ENCODE measurements around the gene REV3L. TPM values are rescaled to one million over a fixed set of nuclear protein-coding genes. Genes with fewer than 3 reads are reported as not detected.

Gene REV3L
- total and polyA plus RNA-seq, 2 of the 8 experiments (the other 6 are each of a cell fraction or from before 2014, with no cell fraction given), result 2.1 to 6.6 TPM

GRCh38 chr6:111530667-111531066 lies 47.6 kb upstream of the REV3L start:
- H3K27me3 ChIP-seq (replicated peaks in 1 of 4; ENCODE audit: control insufficient read depth in 3 of 4, extremely low read depth in 1 of 4, insufficient read depth in 3 of 4, low read length in 3 of 4), result no peaks in the 10 kb centered on the region
- H2BK15ac ChIP-seq (ENCODE audit: low read length), result no peak overlapping the region
- TF ChIP-seq, protein P1, sequence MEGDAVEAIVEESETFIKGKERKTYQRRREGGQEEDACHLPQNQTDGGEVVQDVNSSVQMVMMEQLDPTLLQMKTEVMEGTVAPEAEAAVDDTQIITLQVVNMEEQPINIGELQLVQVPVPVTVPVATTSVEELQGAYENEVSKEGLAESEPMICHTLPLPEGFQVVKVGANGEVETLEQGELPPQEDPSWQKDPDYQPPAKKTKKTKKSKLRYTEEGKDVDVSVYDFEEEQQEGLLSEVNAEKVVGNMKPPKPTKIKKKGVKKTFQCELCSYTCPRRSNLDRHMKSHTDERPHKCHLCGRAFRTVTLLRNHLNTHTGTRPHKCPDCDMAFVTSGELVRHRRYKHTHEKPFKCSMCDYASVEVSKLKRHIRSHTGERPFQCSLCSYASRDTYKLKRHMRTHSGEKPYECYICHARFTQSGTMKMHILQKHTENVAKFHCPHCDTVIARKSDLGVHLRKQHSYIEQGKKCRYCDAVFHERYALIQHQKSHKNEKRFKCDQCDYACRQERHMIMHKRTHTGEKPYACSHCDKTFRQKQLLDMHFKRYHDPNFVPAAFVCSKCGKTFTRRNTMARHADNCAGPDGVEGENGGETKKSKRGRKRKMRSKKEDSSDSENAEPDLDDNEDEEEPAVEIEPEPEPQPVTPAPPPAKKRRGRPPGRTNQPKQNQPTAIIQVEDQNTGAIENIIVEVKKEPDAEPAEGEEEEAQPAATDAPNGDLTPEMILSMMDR (IDR thresholded peaks at IDR 0.05; ENCODE audit: control extremely low read depth in 1 of 3, insufficient read depth in 1 of 3, low read depth in 1 of 3, low read length in 3 of 3), result peak in 2 of 3 experiments; percentile 22; a peak in 2 of 4 replicates
- peak; percentile 52; the same call in 1 of the 2 replicates for TF ChIP-seq YY1 (IDR thresholded peaks at IDR 0.05; ENCODE audit: low read depth, low read length)
- no peak for TF ChIP-seq GTF2F1 (IDR thresholded peaks at IDR 0.05; ENCODE audit: borderline replicate concordance, low read depth, low read length)
- peak; percentile 21 to 43; a peak in 3 of 4 replicates for TF ChIP-seq RAD21 (IDR thresholded peaks at IDR 0.05 in 1 of 2, conservative IDR thresholded peaks at IDR 0.05 in 1 of 2; ENCODE audit: low read depth in 2 of 2, low read length in 2 of 2)
- no peak for TF ChIP-seq GABPA (IDR thresholded peaks at IDR 0.05; ENCODE audit: borderline replicate concordance, insufficient read depth, low read length)
- H2BK20ac ChIP-seq (ENCODE audit: low read length), result no peak overlapping the region
- no peak for FAIRE-seq
- no peak overlapping the region for H3K23ac ChIP-seq (ENCODE audit: insufficient read length)
- no peak overlapping the region for H2AFZ ChIP-seq (ENCODE audit: low read length)
- H3K27ac ChIP-seq (ENCODE audit: low read depth, low read length), result no peak overlapping the region
- CTCF ChIA-PET (ENCODE audit: partially characterized antibody), result interaction anchor here (1.1 to 1.5 kb wide), 6 partner anchors 9 to 41 kb away, joined by 3 to 6 read pairs (median 4); no protein-coding TSS in a partner anchor
- no peak overlapping the region for H3K56ac ChIP-seq (replicated peaks; ENCODE audit: insufficient read length, low read depth, low read length)
- no peak overlapping the region for H2AK5ac ChIP-seq (ENCODE audit: low read depth, low read length)
- H3K4me1 ChIP-seq (replicated peaks in 1 of 4; ENCODE audit: control insufficient read depth in 3 of 4, insufficient read depth in 4 of 4, low read length in 3 of 4), result peaks cover 0 to 8% (median 2%) of the 10 kb centered on the region in 4 experiments; a peak in 4 of 7 replicates
- no peak overlapping the region for H3K18ac ChIP-seq (ENCODE audit: extremely low read depth, low read length)
- H2BK5ac ChIP-seq (ENCODE audit: low read depth, low read length), result no peak overlapping the region
- POLR2A ChIA-PET (ENCODE audit: partially characterized antibody), result interaction anchor here (1.3 to 1.4 kb wide), 2 partner anchors 11 to 23 kb away, joined by 3 read pairs; no protein-coding TSS in a partner anchor
- no peak for DNase-seq (ENCODE audit: low read depth in 1 of 2, low spot score in 2 of 2)
- peaks cover 0 to 2% of the 10 kb centered on the region in 2 experiments for H4K20me1 ChIP-seq (replicated peaks in 1 of 2; ENCODE audit: control insufficient read depth in 1 of 2, insufficient read depth in 2 of 2, low read length in 2 of 2)
- no peak overlapping the region for H3K4me2 ChIP-seq (ENCODE audit: insufficient read depth in 1 of 2, low read depth in 2 of 2, low read length in 2 of 2)
- no peak overlapping the region for H3K4ac ChIP-seq (replicated peaks; ENCODE audit: insufficient read length, low read depth, low read length)
- no peaks in the 10 kb centered on the region for H3K36me3 ChIP-seq (ENCODE audit: control insufficient read depth in 2 of 4, insufficient read depth in 4 of 4, low read length in 3 of 4)
- H3K4me3 ChIP-seq (ENCODE audit: extremely low read depth in 1 of 4, insufficient read depth in 2 of 4, low read depth in 3 of 4, low read length in 4 of 4), result no peak overlapping the region
- no peak overlapping the region for H2BK12ac ChIP-seq (ENCODE audit: low read depth, low read length)
- H4K8ac ChIP-seq (ENCODE audit: extremely low read depth, insufficient read depth, low read length), result no peak overlapping the region
- H3K14ac ChIP-seq (ENCODE audit: insufficient read length), result no peak overlapping the region
- no peak overlapping the region for H2BK120ac ChIP-seq (replicated peaks; ENCODE audit: low read depth, low read length)
- H4K91ac ChIP-seq (replicated peaks; ENCODE audit: insufficient read length, low read length), result no peak overlapping the region
- no peaks in the 10 kb centered on the region for H3K79me2 ChIP-seq (ENCODE audit: control insufficient read depth in 1 of 2, insufficient read depth in 2 of 2, low read length in 2 of 2)
- H3K9me3 ChIP-seq (ENCODE audit: insufficient read depth in 2 of 2, low read depth in 1 of 2, low read length in 1 of 2), result no peaks in the 10 kb centered on the region
- no peaks in the 10 kb centered on the region; the same call in 1 of the 2 replicates for H3K79me1 ChIP-seq (ENCODE audit: low read depth, low read length)
- no peak overlapping the region for H4K5ac ChIP-seq (ENCODE audit: insufficient read length, low read depth, low read length)
- H3K9ac ChIP-seq (replicated peaks in 1 of 4; ENCODE audit: extremely low read depth in 1 of 4, low read depth in 3 of 4, low read length in 3 of 4), result no peak overlapping the region
- H3K23me2 ChIP-seq (ENCODE audit: low read depth, low read length), result no peaks in the 10 kb centered on the region; the same call in 1 of the 2 replicates
- 84% methylated on average over 8 of the region's 8 CpGs; no CpG with 5 or more reads in 1 of the 2 experiments for WGBS, 2 experiments (ENCODE audit: extremely low coverage in 1 of 2, insufficient coverage in 1 of 2, insufficient read length in 1 of 2, insufficient replicate concordance in 2 of 2, low coverage in 1 of 2, low lambda C conversion rate in 2 of 2, missing lambda C conversion rate in 1 of 2)

All from H1 (cell line).